Neural progenitor cell (in vitro differentiated cells): ENCODE measurements around the gene SLC6A18.

Experiments used
- EZH2 ChIP-seq: fragments of 200-600 bp; sonication (generic); IDR thresholded peaks from 2 replicates; pipeline ENCODE4 v1.6.1; 2017; ENCODE audit warnings: antibody characterized with exemption, mild to moderate bottlenecking, moderate library complexity
- EZH2phosphoT487 ChIP-seq: fragments of 200-600 bp; sonication (generic); IDR thresholded peaks from 2 replicates; pipeline ENCODE4 v1.6.1; 2017; ENCODE audit warnings: antibody characterized with exemption
- TF ChIP-seq, protein P1 (sequence below): fragments of 200-600 bp; sonication (generic); IDR thresholded peaks from 2 replicates; pipeline ENCODE4 v1.5.1; 2017; ENCODE audit warnings: antibody characterized with exemption, mild to moderate bottlenecking

- TF ChIP-seq, protein P1, sequence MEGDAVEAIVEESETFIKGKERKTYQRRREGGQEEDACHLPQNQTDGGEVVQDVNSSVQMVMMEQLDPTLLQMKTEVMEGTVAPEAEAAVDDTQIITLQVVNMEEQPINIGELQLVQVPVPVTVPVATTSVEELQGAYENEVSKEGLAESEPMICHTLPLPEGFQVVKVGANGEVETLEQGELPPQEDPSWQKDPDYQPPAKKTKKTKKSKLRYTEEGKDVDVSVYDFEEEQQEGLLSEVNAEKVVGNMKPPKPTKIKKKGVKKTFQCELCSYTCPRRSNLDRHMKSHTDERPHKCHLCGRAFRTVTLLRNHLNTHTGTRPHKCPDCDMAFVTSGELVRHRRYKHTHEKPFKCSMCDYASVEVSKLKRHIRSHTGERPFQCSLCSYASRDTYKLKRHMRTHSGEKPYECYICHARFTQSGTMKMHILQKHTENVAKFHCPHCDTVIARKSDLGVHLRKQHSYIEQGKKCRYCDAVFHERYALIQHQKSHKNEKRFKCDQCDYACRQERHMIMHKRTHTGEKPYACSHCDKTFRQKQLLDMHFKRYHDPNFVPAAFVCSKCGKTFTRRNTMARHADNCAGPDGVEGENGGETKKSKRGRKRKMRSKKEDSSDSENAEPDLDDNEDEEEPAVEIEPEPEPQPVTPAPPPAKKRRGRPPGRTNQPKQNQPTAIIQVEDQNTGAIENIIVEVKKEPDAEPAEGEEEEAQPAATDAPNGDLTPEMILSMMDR, result no peak
- TF ChIP-seq EZH2 (no peak), EZH2phosphoT487 (no peak)
These were observed 15.5 kb downstream of the SLC6A18 start for GRCh38 chr5:1240496-1241260.
